ENCODE data around the gene ZNF74. TPM values are rescaled to one million over a fixed set of nuclear protein-coding genes. Genes with fewer than 3 reads are reported as not detected.

The ZNF74 gene
- total RNA-seq, 1 donor from 2014 or later: 19.4 TPM

DNA sequence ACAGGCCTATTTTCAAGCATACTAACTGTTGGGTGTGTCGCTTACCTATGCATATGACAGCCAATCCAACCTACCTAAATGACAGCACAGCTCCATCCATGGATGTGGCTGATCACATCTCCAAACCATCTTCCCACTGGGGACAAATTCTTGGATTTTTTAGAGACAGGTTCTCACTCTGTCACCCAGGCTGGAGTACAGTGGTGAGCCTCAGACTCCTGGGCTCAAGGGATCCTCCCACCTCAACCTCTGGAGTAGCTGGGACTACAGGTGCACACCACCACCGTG lies 25.7 kb downstream of the ZNF74 start:
- H3K4me1 ChIP-seq: no peaks in the 10 kb centered on the region
- Mint-ChIP-seq H3K9me3 (no peaks in the 10 kb centered on the region), H3K27ac (no peak overlapping the region), H3K36me3 (no peaks in the 10 kb centered on the region), H3K4me1 (peaks cover 10% of the 10 kb centered on the region), H3K27me3 (ENCODE audit: insufficient read depth, low read depth) (peaks cover 5% of the 10 kb centered on the region), H3K4me3 (peak overlapping the region; percentile 22)
- no peaks in the 10 kb centered on the region for H4K20me1 ChIP-seq (ENCODE audit: low read depth)
- TF ChIP-seq EZH2 (IDR thresholded peaks at IDR 0.05) (no peak), EZH2phosphoT487 (IDR thresholded peaks at IDR 0.05) (no peak)
- TF ChIP-seq, protein P1, sequence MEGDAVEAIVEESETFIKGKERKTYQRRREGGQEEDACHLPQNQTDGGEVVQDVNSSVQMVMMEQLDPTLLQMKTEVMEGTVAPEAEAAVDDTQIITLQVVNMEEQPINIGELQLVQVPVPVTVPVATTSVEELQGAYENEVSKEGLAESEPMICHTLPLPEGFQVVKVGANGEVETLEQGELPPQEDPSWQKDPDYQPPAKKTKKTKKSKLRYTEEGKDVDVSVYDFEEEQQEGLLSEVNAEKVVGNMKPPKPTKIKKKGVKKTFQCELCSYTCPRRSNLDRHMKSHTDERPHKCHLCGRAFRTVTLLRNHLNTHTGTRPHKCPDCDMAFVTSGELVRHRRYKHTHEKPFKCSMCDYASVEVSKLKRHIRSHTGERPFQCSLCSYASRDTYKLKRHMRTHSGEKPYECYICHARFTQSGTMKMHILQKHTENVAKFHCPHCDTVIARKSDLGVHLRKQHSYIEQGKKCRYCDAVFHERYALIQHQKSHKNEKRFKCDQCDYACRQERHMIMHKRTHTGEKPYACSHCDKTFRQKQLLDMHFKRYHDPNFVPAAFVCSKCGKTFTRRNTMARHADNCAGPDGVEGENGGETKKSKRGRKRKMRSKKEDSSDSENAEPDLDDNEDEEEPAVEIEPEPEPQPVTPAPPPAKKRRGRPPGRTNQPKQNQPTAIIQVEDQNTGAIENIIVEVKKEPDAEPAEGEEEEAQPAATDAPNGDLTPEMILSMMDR (IDR thresholded peaks at IDR 0.05): no peak
- H3K9ac ChIP-seq: no peak overlapping the region
- no peak overlapping the region for H2AFZ ChIP-seq (replicated peaks)
- H3K4me2 ChIP-seq: no peak overlapping the region
- no peak overlapping the region for H3K4me3 ChIP-seq
- H3K27me3 ChIP-seq: peaks cover 10% of the 10 kb centered on the region
- DNase-seq (ENCODE audit: low spot score): no peak
- H3K9me3 ChIP-seq (ENCODE audit: low read depth): no peaks in the 10 kb centered on the region
- no peaks in the 10 kb centered on the region for H3F3A ChIP-seq (ENCODE audit: low read depth)
- H3K36me3 ChIP-seq: no peaks in the 10 kb centered on the region
- no peaks in the 10 kb centered on the region for H3K79me2 ChIP-seq (ENCODE audit: low read depth)
- no peak overlapping the region for H3K27ac ChIP-seq

- H3K27ac ChIP-seq: no peak overlapping the region
- Mint-ChIP-seq H3K36me3 (no peaks in the 10 kb centered on the region), H3K27me3 (ENCODE audit: insufficient read depth, low read depth) (peaks cover 2% of the 10 kb centered on the region)
Measured at GRCh38 chr22:20420157-20420842, 26.3 kb downstream of the ZNF74 start.

GRCh38 chr22:20421507-20421874 lies 27.5 kb downstream of the ZNF74 start:
- Histone ChIP-seq H3K36me3 (no peaks in the 10 kb centered on the region), H3K79me2 (ENCODE audit: low read depth) (no peaks in the 10 kb centered on the region), H3K4me1 (no peaks in the 10 kb centered on the region), H3K9me3 (ENCODE audit: low read depth) (no peaks in the 10 kb centered on the region), H4K20me1 (ENCODE audit: low read depth) (no peaks in the 10 kb centered on the region), H3K9ac (no peak overlapping the region), H3K27ac (no peak overlapping the region), H3F3A (ENCODE audit: low read depth) (no peaks in the 10 kb centered on the region), H2AFZ (replicated peaks) (no peak overlapping the region), H3K27me3 (peaks cover 10% of the 10 kb centered on the region), H3K4me2 (no peak overlapping the region), H3K4me3 (no peak overlapping the region)
- no peak overlapping the region for H3K27ac Mint-ChIP-seq
- H3K4me3 Mint-ChIP-seq: no peak overlapping the region
- H3K36me3 Mint-ChIP-seq: no peaks in the 10 kb centered on the region
- no peak for TF ChIP-seq EZH2phosphoT487 (IDR thresholded peaks at IDR 0.05)
- TF ChIP-seq, protein P1 (IDR thresholded peaks at IDR 0.05): no peak
- no peak for TF ChIP-seq EZH2 (IDR thresholded peaks at IDR 0.05)
- no peak for DNase-seq (ENCODE audit: low spot score)
- no peaks in the 10 kb centered on the region for H3K9me3 Mint-ChIP-seq
- peaks cover 2% of the 10 kb centered on the region for H3K27me3 Mint-ChIP-seq (ENCODE audit: insufficient read depth, low read depth)
- H3K4me1 Mint-ChIP-seq: peaks cover 10% of the 10 kb centered on the region

More at GRCh38 chr22:20420157-20420842, 26.3 kb downstream of the ZNF74 start:
- Histone ChIP-seq H3K27me3 (peaks cover 10% of the 10 kb centered on the region), H2AFZ (replicated peaks) (no peak overlapping the region), H3K4me3 (no peak overlapping the region), H3K9me3 (ENCODE audit: low read depth) (no peaks in the 10 kb centered on the region), H3K79me2 (ENCODE audit: low read depth) (no peaks in the 10 kb centered on the region), H4K20me1 (ENCODE audit: low read depth) (no peaks in the 10 kb centered on the region), H3K36me3 (no peaks in the 10 kb centered on the region), H3K4me1 (no peaks in the 10 kb centered on the region), H3F3A (ENCODE audit: low read depth) (no peaks in the 10 kb centered on the region), H3K4me2 (no peak overlapping the region), H3K9ac (no peak overlapping the region)
- peaks cover 10% of the 10 kb centered on the region for H3K4me1 Mint-ChIP-seq
- DNase-seq (ENCODE audit: low spot score): no peak
- no peak overlapping the region for H3K27ac Mint-ChIP-seq
- H3K4me3 Mint-ChIP-seq: no peak overlapping the region
- no peaks in the 10 kb centered on the region for H3K9me3 Mint-ChIP-seq
- no peak for TF ChIP-seq EZH2phosphoT487 (IDR thresholded peaks at IDR 0.05)
- TF ChIP-seq, protein P1 (IDR thresholded peaks at IDR 0.05): no peak
- no peak for TF ChIP-seq EZH2 (IDR thresholded peaks at IDR 0.05)

Measured in neural progenitor cell (in vitro differentiated cells).